Measurements from ENCODE around the gene LRBA.
"Not testable (repeated sequence)": the region's sequence is repeated elsewhere in the genome, so short reads cannot be mapped to it uniquely, and the experiment has no call there.

Gene LRBA

GRCh38 chr4:150585611-150586010, 429.5 kb downstream of the LRBA start:
- no peak for DNase-seq (ENCODE audit: low read depth)

- no peak for DNase-seq (ENCODE audit: low read depth)
Observed at GRCh38 chr4:150584111-150584915, 430.8 kb downstream of the LRBA start.

GRCh38 chr4:150583287-150584110, 431.6 kb downstream of the LRBA start:
- no peak for DNase-seq (ENCODE audit: low read depth)

- no peak for DNase-seq (ENCODE audit: low read depth)
Observed at GRCh38 chr4:150582873-150583286, 432.2 kb downstream of the LRBA start.

- DNase-seq (ENCODE audit: low read depth): no peak
Observed at GRCh38 chr4:150582146-150582872, 432.8 kb downstream of the LRBA start, which contains the start of gene MAB21L2. Gene MAB21L2, plus strand, starts transcription at chr4:150582151. Its CDS starts 879 bp downstream, at chr4:150583030.

GRCh38 chr4:150581641-150582051, 433.4 kb downstream of the LRBA start:
- DNase-seq (ENCODE audit: low read depth): no peak

- DNase-seq (ENCODE audit: low read depth): no peak
Observed at GRCh38 chr4:150581056-150581605, 434.0 kb downstream of the LRBA start.

GRCh38 chr4:150580306-150580705, 434.8 kb downstream of the LRBA start:
- DNase-seq (ENCODE audit: low read depth): no peak

GRCh38 chr4:150579551-150580234, 435.4 kb downstream of the LRBA start:
- no peak for DNase-seq (ENCODE audit: low read depth)

GRCh38 chr4:150578745-150579501, 436.2 kb downstream of the LRBA start:
- no peak for DNase-seq (ENCODE audit: low read depth)

GRCh38 chr4:150577796-150578195, 437.3 kb downstream of the LRBA start:
- no peak for DNase-seq (ENCODE audit: low read depth)

- DNase-seq (ENCODE audit: low read depth): no peak
Observed at GRCh38 chr4:150574678-150575077, 440.4 kb downstream of the LRBA start.

GRCh38 chr4:150573534-150573933, 441.6 kb downstream of the LRBA start:
- no peak for DNase-seq (ENCODE audit: low read depth)

GRCh38 chr4:150572704-150573504, 442.2 kb downstream of the LRBA start:
- no peak for DNase-seq (ENCODE audit: low read depth)

GRCh38 chr4:150570862-150571261, 444.2 kb downstream of the LRBA start:
- no peak for DNase-seq (ENCODE audit: low read depth)

GRCh38 chr4:150569998-150570535, 445.0 kb downstream of the LRBA start:
- DNase-seq (ENCODE audit: low read depth): no peak

GRCh38 chr4:150569384-150569987, 445.6 kb downstream of the LRBA start:
- no peak for DNase-seq (ENCODE audit: low read depth)

GRCh38 chr4:150567070-150567469, 448.0 kb downstream of the LRBA start:
- no peak for DNase-seq (ENCODE audit: low read depth)

- not testable (repeated sequence) for DNase-seq (ENCODE audit: low read depth)
Observed at GRCh38 chr4:150564967-150565366, 450.1 kb downstream of the LRBA start.

Measured in activated gamma-delta T cell treated with anti-CD3 and anti-CD28 coated beads, Interleukin-2, amount 50 U/mL, for 16 hours (primary cell).